ENCODE measurements around the gene ZNF891.

Gene ZNF891

GRCh38 chr12:133061954-133062353 lies 68.1 kb downstream of the ZNF891 start:
- DNase-seq (ENCODE audit: low read depth in 3 of 3): no peak

GRCh38 chr12:133058203-133059113 lies 71.6 kb downstream of the ZNF891 start:
- no peak for DNase-seq (ENCODE audit: low read depth in 3 of 3)

- no peak for DNase-seq (ENCODE audit: low read depth in 3 of 3)
These were observed 72.6 kb downstream of the ZNF891 start for GRCh38 chr12:133057446-133057845.
